DND-41 (cell line): Measurements from ENCODE around the gene NEGR1.

Experiments used
- ATAC-seq: fragments of 200-7000 bp; cut with Tn5 transposase; 3 replicates; pipeline ENCODE4 v1.9.1; 2021; ENCODE audit warnings: low read depth; ENCODE audit not compliant: insufficient read depth
- DNase-seq: peaks from one replicate; pipeline ENCODE4 v3.0.0-alpha.2; 2020
- H2AFZ ChIP-seq: 2 replicates; pipeline ENCODE4 v1.6.0; 2012; ENCODE audit warnings: low read depth, low read length
- H3K27ac ChIP-seq: 2 replicates; pipeline ENCODE4 v1.5.1; 2012; ENCODE audit warnings: low read length, inconsistent platforms
- H3K27me3 ChIP-seq: fragments of 200-600 bp; sonication (generic); 2 replicates; pipeline ENCODE4 v1.6.0; 2012; ENCODE audit warnings: low read length, mild to moderate bottlenecking, inconsistent platforms; ENCODE audit not compliant: insufficient read depth, poor library complexity
- H3K36me3 ChIP-seq: 2 replicates; pipeline ENCODE4 v1.5.1; 2012; ENCODE audit warnings: low read length, inconsistent platforms; ENCODE audit not compliant: insufficient read depth
- H3K4me1 ChIP-seq: 2 replicates; pipeline ENCODE4 v1.5.1; 2012; ENCODE audit warnings: mild to moderate bottlenecking, low read length; ENCODE audit not compliant: insufficient read depth
- H3K4me2 ChIP-seq: 2 replicates; pipeline ENCODE4 v1.6.0; 2012; ENCODE audit warnings: mild to moderate bottlenecking, moderate library complexity, low read length, inconsistent platforms; ENCODE audit not compliant: insufficient read depth
- H3K4me3 ChIP-seq, 2 experiments: fragments of 200-600 bp in 1 of 2; shearing (Covaris generic) in 1 of 2; 2 replicates each; pipeline ENCODE4 v1.5.1; 2012 to 2016; ENCODE audit warnings: inconsistent platforms in 2 of 2, low read length in 2 of 2, mild to moderate bottlenecking in 2 of 2, low read depth in 1 of 2, moderate library complexity in 1 of 2
- H3K79me2 ChIP-seq: 2 replicates; pipeline ENCODE4 v1.6.0; 2012; ENCODE audit warnings: low read length, inconsistent platforms; ENCODE audit not compliant: insufficient read depth
- H3K9ac ChIP-seq: 2 replicates; pipeline ENCODE4 v1.6.0; 2012; ENCODE audit warnings: low read depth, mild to moderate bottlenecking, inconsistent platforms, low read length, moderate library complexity
- H3K9me3 ChIP-seq: 2 replicates; pipeline ENCODE4 v1.5.1; 2012; ENCODE audit warnings: low read length, moderate library complexity, mild to moderate bottlenecking, inconsistent platforms; ENCODE audit not compliant: insufficient read depth, severe bottlenecking
- H4K20me1 ChIP-seq: 2 replicates; pipeline ENCODE4 v1.6.0; 2012; ENCODE audit warnings: low read length; ENCODE audit not compliant: insufficient read depth
- CTCF ChIP-seq: IDR thresholded peaks from 2 replicates; pipeline ENCODE4 v1.5.1; 2012; ENCODE audit warnings: borderline replicate concordance, low read length, moderate library complexity, mild to moderate bottlenecking; ENCODE audit not compliant: poor library complexity, severe bottlenecking; ENCODE audit errors: extremely low read depth
- EZH2 ChIP-seq: IDR thresholded peaks from 3 replicates; pipeline ENCODE4 v1.6.1; 2012; ENCODE audit warnings: borderline replicate concordance, low read depth, mild to moderate bottlenecking, moderate library complexity, low read length, inconsistent platforms; ENCODE audit not compliant: severe bottlenecking

NEGR1 gene

GRCh38 chr1:72097851-72098570 is 184.3 kb downstream of the NEGR1 start:
- ATAC-seq (no peak), DNase-seq (no peak)
- Histone ChIP-seq H3K27ac (no peak overlapping the region), H3K4me2 (no peak overlapping the region), H3K9ac (no peak overlapping the region), H4K20me1 (no peaks in the 10 kb centered on the region), H3K79me2 (no peaks in the 10 kb centered on the region), H3K36me3 (no peaks in the 10 kb centered on the region), H3K4me3 (no peak overlapping the region), H3K4me1 (no peaks in the 10 kb centered on the region), H3K9me3 (no peaks in the 10 kb centered on the region), H2AFZ (no peak overlapping the region), H3K27me3 (no peaks in the 10 kb centered on the region)
- TF ChIP-seq CTCF (no peak), EZH2 (no peak)

- no peak for ATAC-seq
These were observed 188.1 kb downstream of the NEGR1 start for GRCh38 chr1:72094209-72094608.

GRCh38 chr1:72086394-72086793 is 195.9 kb downstream of the NEGR1 start:
- Histone ChIP-seq H3K27ac (no peak overlapping the region), H3K9me3 (no peaks in the 10 kb centered on the region)
- no peak for DNase-seq

More at GRCh38 chr1:72094209-72094608, 188.1 kb downstream of the NEGR1 start:
- no peak overlapping the region for H3K27ac ChIP-seq
- no peak overlapping the region for H3K9ac ChIP-seq
- TF ChIP-seq CTCF = no peak
- TF ChIP-seq EZH2 = no peak
- H2AFZ ChIP-seq = no peak overlapping the region
- DNase-seq = no peak
- H3K36me3 ChIP-seq = no peaks in the 10 kb centered on the region
- no peaks in the 10 kb centered on the region for H3K4me1 ChIP-seq
- no peak overlapping the region for H3K4me2 ChIP-seq
- no peak overlapping the region for H3K4me3 ChIP-seq
- no peaks in the 10 kb centered on the region for H3K27me3 ChIP-seq
- no peaks in the 10 kb centered on the region for H4K20me1 ChIP-seq
- H3K79me2 ChIP-seq = no peaks in the 10 kb centered on the region
- H3K9me3 ChIP-seq = no peaks in the 10 kb centered on the region

More at GRCh38 chr1:72086394-72086793, 195.9 kb downstream of the NEGR1 start:
- Histone ChIP-seq H3K79me2 (no peaks in the 10 kb centered on the region), H3K9ac (no peak overlapping the region), H3K4me1 (no peaks in the 10 kb centered on the region), H3K4me2 (no peak overlapping the region), H4K20me1 (no peaks in the 10 kb centered on the region), H3K4me3 (no peak overlapping the region), H2AFZ (no peak overlapping the region), H3K36me3 (no peaks in the 10 kb centered on the region), H3K27me3 (no peaks in the 10 kb centered on the region)
- TF ChIP-seq CTCF = no peak
- no peak for TF ChIP-seq EZH2
- no peak for ATAC-seq
